Stimulated activated CD4-positive, alpha-beta T cell treated with anti-CD3 and anti-CD28 coated beads, TNF-alpha, amount 100 ng/mL, for 1 hour (primary cell): ENCODE measurements around the gene ADSS1.
A peak's percentile ranks its signal among the peaks of the same experiment; 100 is the strongest.

Source experiments
- DNase-seq, 3 donors: peaks; one replicate each; pipeline ENCODE4 v3.0.0-alpha.2; 2020; ENCODE audit warnings: low read depth in 3 of 3, low spot score in 1 of 3

Gene ADSS1

DNA sequence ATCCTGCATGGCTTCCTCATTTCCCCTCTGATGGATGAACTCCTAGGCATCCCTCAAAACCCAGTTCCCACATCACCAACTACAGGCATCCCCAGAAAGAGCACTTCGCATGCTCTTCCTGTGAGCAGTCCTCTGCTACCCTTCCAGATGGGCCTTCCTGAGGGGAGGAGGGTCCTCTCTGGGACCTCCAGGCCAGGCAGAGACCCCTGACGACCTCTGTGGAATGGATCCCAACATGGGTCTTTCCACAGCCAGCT is 69.6 kb downstream of the ADSS1 start:
- DNase-seq: no peak

DNA sequence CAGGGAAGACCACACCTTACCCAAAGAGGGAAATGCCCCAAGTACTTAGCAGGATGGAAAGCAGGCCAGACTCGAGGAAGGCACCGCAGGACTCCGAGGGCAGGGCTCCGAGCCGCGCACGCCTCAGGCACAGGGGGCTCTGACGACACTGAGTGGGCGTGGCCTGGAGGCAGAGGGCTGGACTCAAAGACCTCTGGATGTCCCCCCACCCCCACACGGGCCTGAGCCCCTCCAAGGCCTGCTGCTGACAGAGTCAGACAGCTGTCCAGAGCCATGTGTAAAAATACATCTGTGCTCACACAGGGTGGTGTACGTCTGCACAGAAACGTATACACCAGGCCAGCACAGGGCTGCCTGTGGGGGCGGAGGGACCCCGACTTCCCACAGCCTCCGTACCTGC is 70.1 kb downstream of the ADSS1 start:
- no peak for DNase-seq

DNA sequence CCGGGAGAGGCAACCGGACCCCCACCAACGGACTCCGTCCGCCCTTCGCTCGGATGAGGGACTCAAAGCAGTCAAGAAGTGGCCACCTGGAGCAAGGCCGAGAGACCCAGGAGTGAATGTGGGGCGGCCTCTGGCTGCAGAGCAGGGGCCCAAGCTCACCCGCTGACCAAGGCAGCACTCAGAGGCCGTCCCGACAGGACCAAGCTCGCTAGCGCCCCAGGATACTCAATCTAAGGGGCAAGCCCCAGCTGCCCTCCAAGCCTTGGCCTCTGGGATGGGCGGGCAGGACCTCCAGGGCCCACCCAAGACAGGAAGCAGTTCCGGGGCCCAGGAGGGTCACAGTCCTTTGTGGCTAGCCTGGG is 70.6 kb downstream of the ADSS1 start:
- DNase-seq: no peak

DNA sequence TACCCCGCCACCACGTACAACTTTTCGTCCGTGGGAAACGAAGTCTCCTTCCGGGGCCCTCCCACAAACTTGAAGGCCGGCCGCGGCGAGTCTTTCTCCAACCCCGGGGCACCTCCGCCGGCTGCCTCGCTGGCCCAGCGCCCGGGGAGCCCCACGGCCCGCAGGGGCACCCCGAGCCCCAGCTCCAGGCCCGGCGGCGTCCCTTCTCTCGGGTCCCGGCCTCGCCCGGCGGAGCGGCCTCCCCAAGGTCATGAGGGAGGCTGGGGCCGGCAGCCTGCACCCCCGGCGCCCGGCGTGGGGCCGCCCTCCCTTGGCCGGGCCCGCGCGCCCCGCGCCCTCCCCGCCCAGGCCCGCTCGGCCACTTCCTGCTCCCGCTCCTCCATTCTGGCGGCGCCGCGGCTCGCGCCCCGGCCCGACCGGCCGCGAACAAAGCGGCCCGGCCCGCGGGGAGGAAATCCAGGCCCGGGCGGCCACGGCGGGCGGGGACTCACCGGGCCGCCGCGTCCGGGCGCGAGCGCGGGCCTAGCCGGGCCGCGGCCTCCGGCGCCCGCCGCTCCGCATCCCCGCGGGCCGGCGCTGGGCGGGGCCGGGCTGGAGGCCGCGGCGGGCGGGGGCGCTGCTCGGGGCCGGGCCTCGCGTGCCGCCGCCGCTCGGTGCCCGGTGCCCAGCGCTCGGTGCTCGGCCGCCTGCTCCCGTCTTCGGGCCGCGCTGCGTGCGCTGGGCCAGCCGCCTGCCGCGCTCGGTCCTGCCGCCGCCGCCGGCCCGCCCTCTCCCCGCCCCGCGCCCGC is 71.2 kb downstream of the ADSS1 start, which contains the start of gene AKT1:
TSS of gene AKT1 (minus strand) at position 756 of the 788 bp plus-strand sequence. CDS start 3,105 bp downstream, outside the sequence.
- no peak for DNase-seq

DNA sequence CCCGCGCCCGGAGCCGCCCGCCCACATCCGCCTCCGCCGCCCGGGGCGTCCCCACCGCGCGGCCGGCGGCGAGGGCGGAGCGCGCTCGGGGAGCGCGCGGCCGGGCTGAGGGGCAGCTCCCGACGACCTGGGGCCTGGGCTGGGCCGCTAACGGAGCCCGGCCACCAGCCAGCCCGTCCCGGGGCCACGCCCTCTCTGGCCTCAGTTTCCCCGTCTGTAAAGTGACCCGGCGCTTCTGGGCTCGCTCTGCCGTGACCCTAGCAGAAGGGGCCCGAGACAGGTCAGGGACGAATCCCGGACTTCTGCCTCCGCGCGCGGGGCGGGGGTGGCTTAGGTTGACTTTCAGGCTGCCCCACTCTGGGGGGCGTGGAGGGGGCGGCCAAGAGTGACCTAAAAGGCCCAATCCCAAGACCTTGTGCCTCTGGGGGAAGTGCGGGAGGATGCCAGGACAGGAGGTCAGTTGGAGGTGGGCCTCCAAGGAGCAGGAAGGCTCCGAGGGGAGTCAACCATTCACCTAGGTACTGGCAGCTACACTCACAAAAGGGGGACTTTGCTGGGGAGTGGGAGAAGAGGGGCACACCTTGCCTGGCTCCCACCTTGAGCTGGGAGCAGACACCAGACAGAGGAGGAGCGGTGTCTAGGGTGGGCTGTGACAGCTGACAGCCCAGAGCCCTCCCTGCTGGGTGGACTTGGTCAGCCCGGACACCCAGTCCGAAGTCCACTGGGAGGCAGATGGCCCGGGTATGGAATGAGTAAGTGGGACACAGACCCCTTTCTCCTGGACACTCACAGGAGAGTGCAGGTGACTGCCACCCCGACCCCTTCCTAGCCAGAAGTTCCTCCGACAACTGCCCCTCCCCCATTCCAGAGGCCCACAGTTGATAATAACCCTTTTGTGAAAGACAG is 72.0 kb downstream of the ADSS1 start:
- peak in 2 of 3 donors; percentile 22 to 57 for DNase-seq

DNA sequence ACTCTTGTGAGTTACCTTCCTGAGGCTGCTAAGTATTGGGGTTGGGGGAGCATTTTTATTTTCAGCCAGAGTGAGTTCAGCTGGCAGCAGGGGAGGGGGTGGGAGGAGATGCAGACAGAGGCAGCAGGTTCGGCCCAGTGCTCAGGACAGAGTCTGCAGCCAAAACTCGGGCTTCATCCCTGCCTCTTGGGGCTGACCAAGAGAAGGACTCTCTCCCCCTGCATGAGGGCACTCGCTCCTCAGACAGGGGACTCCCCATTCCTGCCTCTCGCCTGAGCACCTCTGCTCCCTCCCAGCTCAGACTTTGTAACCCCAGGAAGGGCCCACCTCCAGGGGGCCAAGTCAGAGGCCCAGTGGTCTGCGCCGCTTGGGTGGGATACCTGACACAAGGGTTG is 72.7 kb downstream of the ADSS1 start:
- DNase-seq: no peak
